Esophagus squamous epithelium (tissue), 5 donors: ENCODE data around the gene CRACDL. TPM values are rescaled to one million over a fixed set of nuclear protein-coding genes. Genes with fewer than 3 reads are reported as not detected.
"Not testable (repeated sequence)": the region's sequence is repeated elsewhere in the genome, so short reads cannot be mapped to it uniquely, and the experiment has no call there.

Source experiments
- DNase-seq: peaks from one replicate; lab custom pipeline; 2025; lab: John Stamatoyannopoulos, UW
- H3K27ac ChIP-seq, 4 donors: fragments of 200-600 bp; sonication (generic); one replicate each; pipeline ENCODE4 v1.5.1; 2016 to 2019; ENCODE audit warnings: mild to moderate bottlenecking in 1 of 4
- H3K27me3 ChIP-seq, 4 donors: fragments of 200-600 bp; sonication (generic); 1 replicate in 3 of 4; 2 replicates in 1 of 4; pipeline versions ENCODE4 v1.5.1 to v1.6.0; 2017 to 2021; ENCODE audit warnings: antibody characterized with exemption in 1 of 4
- H3K36me3 ChIP-seq, 3 donors: fragments of 200-600 bp; sonication (generic); one replicate each; pipeline ENCODE4 v1.5.1; 2016 to 2019
- H3K4me1 ChIP-seq, 3 donors: fragments of 200-600 bp; sonication (generic); one replicate each; pipeline ENCODE4 v1.5.1; 2017 to 2019
- H3K4me3 ChIP-seq, 4 donors: fragments of 200-600 bp; sonication (generic); 1 replicate in 3 of 4; 2 replicates in 1 of 4; pipeline ENCODE4 v1.5.1; 2016 to 2019; ENCODE audit warnings: mild to moderate bottlenecking in 2 of 4, moderate library complexity in 1 of 4
- H3K9me3 ChIP-seq, 3 donors: fragments of 200-600 bp; sonication (generic); one replicate each; pipeline ENCODE4 v1.5.1; 2016 to 2019
- POLR2A ChIP-seq, 4 donors: fragments of 450-650 bp; IDR thresholded peaks; one replicate each; pipeline ENCODE4 v1.6.1; 2017; ENCODE audit warnings: antibody characterized with exemption in 4 of 4, mild to moderate bottlenecking in 4 of 4, moderate library complexity in 3 of 4
- WGBS, 2 donors: methylation state at CpG; one replicate each; pipeline ENCODE4 v1.1.5; 2018; 5-methylcytosine and 5-hydroxymethylcytosine counted together
- intact Hi-C: fragments of 100-400 bp; cut with DNase I; formaldehyde crosslinking; loops from one replicate; pipeline ENCODE4 v1.15.0; 2022
- total RNA-seq, 4 donors: library from RNA; depleted of rRNA; stranded (reverse); fragments of >200 nt; gene quantifications; one replicate each; pipeline ENCODE4 v1.1.0, GENCODE V29; 2016
- TF ChIP-seq, protein P1 (sequence below), 6 experiments: fragments of 450-650 bp in 4 of 6; fragments of 200-600 bp in 2 of 6; sonication (generic) in 2 of 6; IDR thresholded peaks; one replicate each; pipeline ENCODE4 v1.5.1; 2016 to 2019; ENCODE audit warnings: antibody characterized with exemption in 6 of 6, mild to moderate bottlenecking in 4 of 6, moderate library complexity in 4 of 6
- donor health status: DM: yes; HTN: yes; CAD: no.

CRACDL gene
- total RNA-seq, 4 donors from 2014 or later: 6.5 to 33.6 (median 9.7) TPM

- Histone ChIP-seq H3K4me1 (peaks cover 0 to 47% (median 6%) of the 10 kb centered on the region in 3 donors), H3K27me3 (peaks cover 0 to 5% (median 0%) of the 10 kb centered on the region in 4 donors), H3K9me3 (no peaks in the 10 kb centered on the region), H3K4me3 (no peak overlapping the region), H3K27ac (peak overlapping the region in 2 of 4 donors; percentile 29 to 31), H3K36me3 (no peaks in the 10 kb centered on the region)
- TF ChIP-seq, protein P1, sequence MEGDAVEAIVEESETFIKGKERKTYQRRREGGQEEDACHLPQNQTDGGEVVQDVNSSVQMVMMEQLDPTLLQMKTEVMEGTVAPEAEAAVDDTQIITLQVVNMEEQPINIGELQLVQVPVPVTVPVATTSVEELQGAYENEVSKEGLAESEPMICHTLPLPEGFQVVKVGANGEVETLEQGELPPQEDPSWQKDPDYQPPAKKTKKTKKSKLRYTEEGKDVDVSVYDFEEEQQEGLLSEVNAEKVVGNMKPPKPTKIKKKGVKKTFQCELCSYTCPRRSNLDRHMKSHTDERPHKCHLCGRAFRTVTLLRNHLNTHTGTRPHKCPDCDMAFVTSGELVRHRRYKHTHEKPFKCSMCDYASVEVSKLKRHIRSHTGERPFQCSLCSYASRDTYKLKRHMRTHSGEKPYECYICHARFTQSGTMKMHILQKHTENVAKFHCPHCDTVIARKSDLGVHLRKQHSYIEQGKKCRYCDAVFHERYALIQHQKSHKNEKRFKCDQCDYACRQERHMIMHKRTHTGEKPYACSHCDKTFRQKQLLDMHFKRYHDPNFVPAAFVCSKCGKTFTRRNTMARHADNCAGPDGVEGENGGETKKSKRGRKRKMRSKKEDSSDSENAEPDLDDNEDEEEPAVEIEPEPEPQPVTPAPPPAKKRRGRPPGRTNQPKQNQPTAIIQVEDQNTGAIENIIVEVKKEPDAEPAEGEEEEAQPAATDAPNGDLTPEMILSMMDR (IDR thresholded peaks at IDR 0.05): no peak
- TF ChIP-seq POLR2A (IDR thresholded peaks at IDR 0.05): no peak
- DNase-seq: no peak
- intact Hi-C loops: no loop called here
- 38 to 44% methylated on average over 9 of the region's 9 CpGs for WGBS, 2 donors
These were observed 174.7 kb downstream of the CRACDL start for GRCh38 chr2:98761267-98761781.

DNA sequence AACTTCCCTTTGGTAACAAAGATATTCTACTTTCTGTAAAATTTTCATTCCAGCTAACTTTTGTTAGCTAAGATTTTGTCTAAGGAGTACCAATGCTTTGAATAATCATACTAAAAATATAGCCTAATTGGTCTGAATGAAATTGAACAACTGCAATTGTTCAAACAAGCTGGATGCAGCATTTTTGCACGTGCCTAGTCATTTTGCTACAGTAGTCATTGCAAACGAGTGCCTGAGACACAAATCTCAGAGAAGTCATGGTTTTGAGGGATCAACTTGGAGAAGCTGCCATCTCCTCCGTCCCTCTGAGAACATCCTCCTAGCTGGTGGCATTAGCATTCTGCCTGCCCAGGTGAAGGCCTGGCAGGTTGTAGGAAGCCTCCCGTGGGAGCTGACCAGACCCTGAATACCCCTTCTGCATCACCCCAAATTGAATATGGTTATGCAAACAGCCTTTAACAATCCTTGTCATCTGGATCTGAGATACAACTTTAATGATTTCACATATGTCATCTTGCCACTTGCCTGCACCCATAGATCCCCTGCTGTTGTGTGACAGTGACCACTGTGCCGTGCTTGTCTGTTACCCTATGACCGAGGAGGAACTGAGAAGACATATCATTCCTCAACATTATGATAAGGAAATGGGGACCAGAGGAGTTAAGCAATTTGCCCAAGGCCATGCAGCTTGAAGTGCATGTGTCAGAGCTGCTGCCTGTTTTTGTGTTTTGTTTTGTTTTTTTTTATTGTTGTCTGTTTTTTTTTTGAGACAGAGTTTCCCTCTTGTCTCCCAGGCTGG is 176.0 kb downstream of the CRACDL start:
- peaks cover 0 to 47% (median 6%) of the 10 kb centered on the region in 3 donors for H3K4me1 ChIP-seq
- no peak overlapping the region for H3K4me3 ChIP-seq
- WGBS, 2 donors: 71 to 73% methylated on average over 6 of the region's 6 CpGs
- H3K27me3 ChIP-seq: peaks cover 0 to 16% (median 0%) of the 10 kb centered on the region in 4 donors
- DNase-seq: no peak
- intact Hi-C loops: no loop called here
- peak overlapping the region in 2 of 4 donors; percentile 3 to 50 for H3K27ac ChIP-seq
- H3K36me3 ChIP-seq: no peaks in the 10 kb centered on the region
- H3K9me3 ChIP-seq: no peaks in the 10 kb centered on the region
- TF ChIP-seq POLR2A (IDR thresholded peaks at IDR 0.05): no peak
- TF ChIP-seq, protein P1 (IDR thresholded peaks at IDR 0.05): no peak

GRCh38 chr2:98759338-98759737 is 176.7 kb downstream of the CRACDL start:
- no peaks in the 10 kb centered on the region for H3K36me3 ChIP-seq
- H3K27ac ChIP-seq: peak overlapping the region in 2 of 4 donors; percentile 56 to 63
- intact Hi-C loops: no loop called here
- peaks cover 0 to 21% (median 0%) of the 10 kb centered on the region in 4 donors for H3K27me3 ChIP-seq
- WGBS, 2 donors: 55 to 57% methylated on average over 2 of the region's 2 CpGs
- no peak overlapping the region for H3K4me3 ChIP-seq
- TF ChIP-seq POLR2A (IDR thresholded peaks at IDR 0.05): no peak
- TF ChIP-seq, protein P1 (IDR thresholded peaks at IDR 0.05): no peak
- no peak for DNase-seq
- no peaks in the 10 kb centered on the region for H3K9me3 ChIP-seq
- peaks cover 0 to 47% (median 6%) of the 10 kb centered on the region in 3 donors for H3K4me1 ChIP-seq

- H3K9me3 ChIP-seq: no peaks in the 10 kb centered on the region
- peaks cover 0 to 47% (median 6%) of the 10 kb centered on the region in 3 donors for H3K4me1 ChIP-seq
- H3K27me3 ChIP-seq: peaks cover 0 to 29% (median 0%) of the 10 kb centered on the region in 4 donors
- intact Hi-C loops: no loop called here
- peak overlapping the region in 2 of 4 donors; percentile 23 to 52 for H3K4me3 ChIP-seq
- peak overlapping the region; percentile 42 to 72 (median 54) for H3K27ac ChIP-seq
- no peaks in the 10 kb centered on the region for H3K36me3 ChIP-seq
- TF ChIP-seq, protein P1 (IDR thresholded peaks at IDR 0.05): no peak
- TF ChIP-seq POLR2A (IDR thresholded peaks at IDR 0.05): no peak
- DNase-seq: peak; percentile 55
- 7 to 12% methylated on average over 6 to 9 of the region's 9 CpGs for WGBS, 2 donors
These were observed 178.1 kb downstream of the CRACDL start for GRCh38 chr2:98757904-98758421.

DNA sequence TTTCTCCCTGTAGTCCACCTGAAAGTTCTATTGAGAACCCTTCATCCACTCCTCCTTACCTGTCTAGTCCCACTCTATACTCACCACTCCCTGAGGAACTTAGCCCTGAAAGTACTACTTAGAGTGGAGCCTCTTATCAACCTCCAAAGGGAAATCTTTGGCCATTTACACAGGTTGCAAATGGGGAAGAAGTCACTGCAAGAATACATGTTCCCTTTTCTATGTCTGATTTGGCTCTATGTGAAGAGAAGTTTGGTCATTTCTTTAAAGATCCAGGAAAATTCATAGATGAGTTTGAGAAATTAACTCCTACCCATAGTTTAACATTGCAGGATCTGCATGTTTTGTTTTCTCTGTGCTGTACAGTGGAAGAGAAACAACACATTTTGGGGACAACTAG is 182.2 kb downstream of the CRACDL start:
- H3K36me3 ChIP-seq: no peaks in the 10 kb centered on the region
- no peak overlapping the region for H3K4me3 ChIP-seq
- intact Hi-C loops: no loop called here
- H3K4me1 ChIP-seq: peaks cover 0 to 21% (median 6%) of the 10 kb centered on the region in 3 donors
- H3K27ac ChIP-seq: no peak overlapping the region
- H3K27me3 ChIP-seq: peaks cover 0 to 33% (median 0%) of the 10 kb centered on the region in 4 donors
- H3K9me3 ChIP-seq: no peaks in the 10 kb centered on the region
- DNase-seq: no peak
- TF ChIP-seq, protein P1 (IDR thresholded peaks at IDR 0.05): no peak
- no peak for TF ChIP-seq POLR2A (IDR thresholded peaks at IDR 0.05)

GRCh38 chr2:98752711-98753110 is 183.3 kb downstream of the CRACDL start:
- 79 to 83% methylated on average over 4 of the region's 4 CpGs for WGBS, 2 donors
- H3K4me3 ChIP-seq, H3K9me3 ChIP-seq, intact Hi-C loops, H3K36me3 ChIP-seq, DNase-seq, H3K27ac ChIP-seq: not testable (repeated sequence)
- Histone ChIP-seq H3K27me3 (peaks cover 0 to 33% (median 0%) of the 10 kb centered on the region in 4 donors), H3K4me1 (peaks cover 0 to 17% (median 2%) of the 10 kb centered on the region in 3 donors)
